ENCODE data around the gene PRKAG2.

Gene PRKAG2

GRCh38 chr7:151697515-151697895 is 179.4 kb downstream of the PRKAG2 start:
- no peak for TF ChIP-seq CTCF (IDR thresholded peaks at IDR 0.05)
- Histone ChIP-seq H3K27ac (no peak overlapping the region), H3K4me3 (no peak overlapping the region)
- no peak for DNase-seq (ENCODE audit: low spot score)

- Histone ChIP-seq H3K27ac (no peak overlapping the region), H3K4me3 (no peak overlapping the region)
- DNase-seq (ENCODE audit: low spot score), result no peak
- TF ChIP-seq CTCF (IDR thresholded peaks at IDR 0.05), result no peak
Measured at GRCh38 chr7:151696721-151697514, 180.0 kb downstream of the PRKAG2 start.

- Histone ChIP-seq H3K27ac (peak overlapping the region; percentile 15 to 88), H3K4me3 (no peak overlapping the region)
- no peak for DNase-seq (ENCODE audit: low spot score)
- no peak for TF ChIP-seq CTCF (IDR thresholded peaks at IDR 0.05)
Measured at GRCh38 chr7:151695951-151696541, 180.9 kb downstream of the PRKAG2 start.

- no peak for TF ChIP-seq CTCF (IDR thresholded peaks at IDR 0.05)
- Histone ChIP-seq H3K4me3 (peak overlapping the region; percentile 8), H3K27ac (peak overlapping the region; percentile 58 to 88)
- DNase-seq (ENCODE audit: low spot score), result peak; percentile 94
Measured at GRCh38 chr7:151694828-151695580, 181.9 kb downstream of the PRKAG2 start.

- DNase-seq (ENCODE audit: low spot score), result no peak
- Histone ChIP-seq H3K4me3 (peak overlapping the region; percentile 8), H3K27ac (peak overlapping the region; percentile 58 to 88)
- TF ChIP-seq CTCF (IDR thresholded peaks at IDR 0.05), result no peak
Measured at GRCh38 chr7:151694441-151694827, 182.5 kb downstream of the PRKAG2 start.

GRCh38 chr7:151693140-151693539 is 183.8 kb downstream of the PRKAG2 start:
- TF ChIP-seq CTCF (IDR thresholded peaks at IDR 0.05), result no peak
- H3K4me3 ChIP-seq, result no peak overlapping the region
- no peak for DNase-seq (ENCODE audit: low spot score)
- H3K27ac ChIP-seq, result no peak overlapping the region

Measured in coronary artery (tissue), 2 donors.